DND-41 (cell line): ENCODE measurements around the gene NECAB3.

Experiments
- ATAC-seq: fragments of 200-7000 bp; cut with Tn5 transposase; 3 replicates; pipeline ENCODE4 v1.9.1; 2021; ENCODE audit warnings: low read depth; ENCODE audit not compliant: insufficient read depth
- DNase-seq: peaks from one replicate; pipeline ENCODE4 v3.0.0-alpha.2; 2020
- H2AFZ ChIP-seq: 2 replicates; pipeline ENCODE4 v1.6.0; 2012; ENCODE audit warnings: low read depth, low read length
- H3K27ac ChIP-seq: 2 replicates; pipeline ENCODE4 v1.5.1; 2012; ENCODE audit warnings: low read length, inconsistent platforms
- H3K27me3 ChIP-seq: fragments of 200-600 bp; sonication (generic); 2 replicates; pipeline ENCODE4 v1.6.0; 2012; ENCODE audit warnings: low read length, mild to moderate bottlenecking, inconsistent platforms; ENCODE audit not compliant: insufficient read depth, poor library complexity
- H3K36me3 ChIP-seq: 2 replicates; pipeline ENCODE4 v1.5.1; 2012; ENCODE audit warnings: low read length, inconsistent platforms; ENCODE audit not compliant: insufficient read depth
- H3K4me1 ChIP-seq: 2 replicates; pipeline ENCODE4 v1.5.1; 2012; ENCODE audit warnings: mild to moderate bottlenecking, low read length; ENCODE audit not compliant: insufficient read depth
- H3K4me2 ChIP-seq: 2 replicates; pipeline ENCODE4 v1.6.0; 2012; ENCODE audit warnings: mild to moderate bottlenecking, moderate library complexity, low read length, inconsistent platforms; ENCODE audit not compliant: insufficient read depth
- H3K4me3 ChIP-seq, 2 experiments: fragments of 200-600 bp in 1 of 2; shearing (Covaris generic) in 1 of 2; 2 replicates each; pipeline ENCODE4 v1.5.1; 2012 to 2016; ENCODE audit warnings: inconsistent platforms in 2 of 2, low read length in 2 of 2, mild to moderate bottlenecking in 2 of 2, low read depth in 1 of 2, moderate library complexity in 1 of 2
- H3K79me2 ChIP-seq: 2 replicates; pipeline ENCODE4 v1.6.0; 2012; ENCODE audit warnings: low read length, inconsistent platforms; ENCODE audit not compliant: insufficient read depth
- H3K9ac ChIP-seq: 2 replicates; pipeline ENCODE4 v1.6.0; 2012; ENCODE audit warnings: low read depth, mild to moderate bottlenecking, inconsistent platforms, low read length, moderate library complexity
- H3K9me3 ChIP-seq: 2 replicates; pipeline ENCODE4 v1.5.1; 2012; ENCODE audit warnings: low read length, moderate library complexity, mild to moderate bottlenecking, inconsistent platforms; ENCODE audit not compliant: insufficient read depth, severe bottlenecking
- H4K20me1 ChIP-seq: 2 replicates; pipeline ENCODE4 v1.6.0; 2012; ENCODE audit warnings: low read length; ENCODE audit not compliant: insufficient read depth
- EZH2 ChIP-seq: IDR thresholded peaks from 3 replicates; pipeline ENCODE4 v1.6.1; 2012; ENCODE audit warnings: borderline replicate concordance, low read depth, mild to moderate bottlenecking, moderate library complexity, low read length, inconsistent platforms; ENCODE audit not compliant: severe bottlenecking
- TF ChIP-seq, protein P1 (sequence below): IDR thresholded peaks from 2 replicates; pipeline ENCODE4 v1.5.1; 2012; ENCODE audit warnings: borderline replicate concordance, low read length, moderate library complexity, mild to moderate bottlenecking; ENCODE audit not compliant: poor library complexity, severe bottlenecking; ENCODE audit errors: extremely low read depth

NECAB3 gene

DNA sequence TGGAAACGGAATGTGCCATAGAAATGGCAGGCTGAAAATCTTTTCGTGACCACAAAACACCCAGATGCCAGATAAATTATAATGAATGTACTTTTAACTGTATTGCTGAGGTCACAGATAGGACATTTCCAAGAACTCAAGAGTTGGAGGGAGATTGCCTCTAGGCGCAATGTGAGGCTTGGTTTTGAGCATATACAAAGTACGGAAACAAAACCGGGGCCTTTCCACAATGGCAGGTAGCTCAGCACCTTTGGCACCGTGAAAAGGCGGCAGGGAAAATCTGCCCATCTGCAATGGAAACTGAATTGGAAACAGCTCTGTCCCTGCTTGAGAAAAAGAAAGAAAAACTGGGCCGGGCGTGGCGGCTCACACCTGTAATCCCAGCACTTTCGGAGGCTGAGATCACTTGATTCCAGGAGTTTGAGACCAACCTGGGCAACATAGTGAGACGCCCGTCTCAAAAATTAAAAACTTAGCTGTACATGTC is 22.6 kb downstream of the NECAB3 start:
- ATAC-seq (no peak), DNase-seq (no peak)
- Histone ChIP-seq H3K27me3 (no peaks in the 10 kb centered on the region), H3K36me3 (no peaks in the 10 kb centered on the region), H3K4me2 (no peak overlapping the region), H3K27ac (no peak overlapping the region), H3K9ac (no peak overlapping the region), H2AFZ (no peak overlapping the region), H3K79me2 (no peaks in the 10 kb centered on the region), H3K4me3 (no peak overlapping the region), H3K9me3 (no peaks in the 10 kb centered on the region), H3K4me1 (no peaks in the 10 kb centered on the region), H4K20me1 (peaks cover 9% of the 10 kb centered on the region; the same call in 1 of the 2 replicates)
- no peak for TF ChIP-seq EZH2
- TF ChIP-seq, protein P1, sequence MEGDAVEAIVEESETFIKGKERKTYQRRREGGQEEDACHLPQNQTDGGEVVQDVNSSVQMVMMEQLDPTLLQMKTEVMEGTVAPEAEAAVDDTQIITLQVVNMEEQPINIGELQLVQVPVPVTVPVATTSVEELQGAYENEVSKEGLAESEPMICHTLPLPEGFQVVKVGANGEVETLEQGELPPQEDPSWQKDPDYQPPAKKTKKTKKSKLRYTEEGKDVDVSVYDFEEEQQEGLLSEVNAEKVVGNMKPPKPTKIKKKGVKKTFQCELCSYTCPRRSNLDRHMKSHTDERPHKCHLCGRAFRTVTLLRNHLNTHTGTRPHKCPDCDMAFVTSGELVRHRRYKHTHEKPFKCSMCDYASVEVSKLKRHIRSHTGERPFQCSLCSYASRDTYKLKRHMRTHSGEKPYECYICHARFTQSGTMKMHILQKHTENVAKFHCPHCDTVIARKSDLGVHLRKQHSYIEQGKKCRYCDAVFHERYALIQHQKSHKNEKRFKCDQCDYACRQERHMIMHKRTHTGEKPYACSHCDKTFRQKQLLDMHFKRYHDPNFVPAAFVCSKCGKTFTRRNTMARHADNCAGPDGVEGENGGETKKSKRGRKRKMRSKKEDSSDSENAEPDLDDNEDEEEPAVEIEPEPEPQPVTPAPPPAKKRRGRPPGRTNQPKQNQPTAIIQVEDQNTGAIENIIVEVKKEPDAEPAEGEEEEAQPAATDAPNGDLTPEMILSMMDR: no peak

DNA sequence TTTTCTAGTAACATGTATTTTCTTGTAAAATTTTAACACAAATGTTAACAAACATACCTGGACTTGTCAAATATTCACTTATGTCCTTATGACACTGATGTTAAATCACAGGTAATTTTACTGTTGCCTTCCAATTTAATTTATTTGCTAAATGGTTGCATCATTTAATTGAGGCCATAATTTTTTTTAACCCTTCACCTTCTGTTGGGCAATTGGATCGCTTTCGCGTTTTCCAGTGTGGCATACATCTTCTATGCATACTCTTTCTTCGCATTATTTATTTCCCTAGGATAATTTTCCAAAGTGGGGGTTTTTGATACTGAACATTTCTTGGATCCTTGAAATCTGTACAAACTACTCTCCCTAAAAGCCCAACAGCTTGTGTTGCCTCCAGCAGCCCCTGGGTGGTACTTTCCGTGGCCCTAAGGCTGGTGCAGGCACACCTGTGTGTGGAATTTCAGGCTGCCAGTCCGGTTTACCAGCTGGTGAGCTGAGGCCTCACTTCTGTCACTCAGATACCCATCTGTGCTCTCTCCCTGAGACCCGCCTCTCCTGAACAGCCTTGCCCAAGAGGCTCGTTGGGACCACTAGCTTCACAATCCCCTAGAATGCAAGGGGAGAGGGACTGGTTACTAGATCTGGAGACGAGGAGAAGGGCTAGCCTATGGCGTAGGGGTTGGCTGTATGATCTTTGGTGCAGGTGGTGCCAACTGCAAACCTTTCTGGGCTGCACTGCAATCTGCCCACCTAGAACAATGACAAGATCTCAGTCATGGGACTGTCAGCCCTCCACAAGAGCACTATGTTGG is 23.3 kb downstream of the NECAB3 start:
- Histone ChIP-seq H3K4me1 (no peaks in the 10 kb centered on the region), H3K79me2 (no peaks in the 10 kb centered on the region), H3K4me2 (no peak overlapping the region), H3K4me3 (no peak overlapping the region), H3K27ac (no peak overlapping the region), H3K9me3 (no peaks in the 10 kb centered on the region), H3K27me3 (no peaks in the 10 kb centered on the region), H2AFZ (no peak overlapping the region), H4K20me1 (peaks cover 9% of the 10 kb centered on the region; the same call in 1 of the 2 replicates), H3K36me3 (peaks cover 3% of the 10 kb centered on the region; the same call in 1 of the 2 replicates), H3K9ac (no peak overlapping the region)
- no peak for DNase-seq
- TF ChIP-seq, protein P1: no peak
- no peak for TF ChIP-seq EZH2
- ATAC-seq: no peak

DNA sequence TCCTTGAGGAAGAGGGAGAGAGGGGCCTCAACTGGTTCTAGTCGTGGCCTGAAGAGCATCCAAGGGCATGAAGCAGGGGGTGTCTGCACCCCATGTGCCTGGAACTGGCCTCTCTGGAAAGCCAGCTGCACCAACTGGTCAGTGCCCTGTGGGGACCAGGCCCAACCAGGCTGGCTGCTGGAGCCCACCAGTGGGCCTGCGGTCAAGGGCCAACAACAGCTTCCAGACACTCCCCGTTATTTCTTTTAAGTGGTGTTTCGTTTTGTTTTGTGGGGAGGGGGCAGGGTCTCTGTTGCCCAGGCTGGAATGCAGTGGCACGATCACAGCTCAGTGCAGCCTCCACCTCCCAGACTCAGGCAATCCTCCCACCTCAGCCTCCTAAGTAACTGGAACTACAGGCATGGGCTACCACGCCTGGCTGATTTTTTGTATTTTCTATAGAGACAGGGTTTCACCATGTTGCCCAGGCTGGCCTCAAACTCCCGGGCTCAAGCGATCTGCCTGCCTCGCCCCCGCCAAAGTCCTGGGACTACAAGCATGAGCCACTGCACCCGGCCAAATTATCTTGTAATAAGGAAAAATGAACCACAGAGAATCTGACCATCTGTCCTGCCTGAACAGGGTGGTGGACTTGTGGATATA is 24.0 kb downstream of the NECAB3 start:
- Histone ChIP-seq H3K4me3 (no peak overlapping the region), H4K20me1 (peaks cover 9% of the 10 kb centered on the region; the same call in 1 of the 2 replicates), H3K27ac (no peak overlapping the region), H3K9me3 (no peaks in the 10 kb centered on the region), H3K4me2 (no peak overlapping the region), H3K36me3 (peaks cover 10% of the 10 kb centered on the region), H3K27me3 (no peaks in the 10 kb centered on the region), H2AFZ (no peak overlapping the region), H3K79me2 (no peaks in the 10 kb centered on the region), H3K9ac (no peak overlapping the region), H3K4me1 (no peaks in the 10 kb centered on the region)
- no peak for TF ChIP-seq EZH2
- TF ChIP-seq, protein P1: no peak
- DNase-seq: no peak
- no peak for ATAC-seq
